Omental fat pad (tissue), 4 donors: ENCODE measurements around the gene RAG2. TPM values are rescaled to one million over a fixed set of nuclear protein-coding genes. Genes with fewer than 3 reads are reported as not detected.

Source experiments
- ATAC-seq: fragments of 150-250 bp; one replicate; pipeline ENCODE4 v1.9.1; 2016; ENCODE audit warnings: mild to moderate bottlenecking, moderate library complexity; ENCODE audit not compliant: low FRiP score
- DNase-seq: peaks from one replicate; pipeline ENCODE4 v3.0.0-alpha.2; 2019; ENCODE audit warnings: low spot score
- CTCF ChIP-seq, 3 donors: fragments of 450-650 bp; IDR thresholded peaks; one replicate each; pipeline ENCODE4 v1.5.1; 2016 to 2017; ENCODE audit warnings: antibody characterized with exemption in 3 of 3, mild to moderate bottlenecking in 3 of 3, moderate library complexity in 2 of 3
- total RNA-seq, 4 donors: library from RNA; depleted of rRNA; stranded (reverse); fragments of >200 nt; gene quantifications; one replicate each; pipeline ENCODE4 v1.1.0, GENCODE V29; 2016

Gene RAG2
- total RNA-seq, 4 donors from 2014 or later, result not detected

- no peak for TF ChIP-seq CTCF (IDR thresholded peaks at IDR 0.05)
- no peak for ATAC-seq
- DNase-seq, result no peak
These were observed 11.5 kb downstream of the RAG2 start for GRCh38 chr11:36586543-36586942.

- no peak for ATAC-seq
- no peak for DNase-seq
- TF ChIP-seq CTCF (IDR thresholded peaks at IDR 0.05), result no peak
These were observed 14.4 kb downstream of the RAG2 start for GRCh38 chr11:36583667-36584066.

DNA sequence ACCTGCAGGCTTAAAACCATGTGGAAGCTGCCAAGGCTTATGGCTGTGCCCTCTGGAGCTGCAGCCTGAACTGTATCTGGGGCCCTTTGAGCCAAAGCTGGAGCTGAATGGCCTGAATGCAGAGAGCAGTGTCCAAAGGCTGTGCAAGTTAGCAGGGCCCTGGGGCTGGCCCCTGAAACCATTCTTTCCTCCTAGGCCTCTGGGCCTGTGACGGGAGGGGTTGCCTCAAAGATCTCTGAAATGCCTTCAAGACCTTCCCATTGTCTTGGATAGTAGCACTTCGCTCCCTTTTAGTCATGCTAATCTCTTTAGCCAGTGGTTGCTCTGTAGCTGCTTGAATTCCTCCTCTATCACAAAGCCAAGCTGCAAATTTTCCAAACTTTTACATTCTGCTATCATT, 16.5 kb downstream of the RAG2 start:
- no peak for TF ChIP-seq CTCF (IDR thresholded peaks at IDR 0.05)
- DNase-seq, result no peak
- no peak for ATAC-seq

GRCh38 chr11:36578458-36578857, 19.6 kb downstream of the RAG2 start:
- no peak for TF ChIP-seq CTCF (IDR thresholded peaks at IDR 0.05)
- no peak for ATAC-seq

GRCh38 chr11:36577859-36578258, 20.2 kb downstream of the RAG2 start:
- no peak for TF ChIP-seq CTCF (IDR thresholded peaks at IDR 0.05)
- no peak for ATAC-seq
- DNase-seq, result no peak

More at GRCh38 chr11:36578458-36578857, 19.6 kb downstream of the RAG2 start:
- no peak for DNase-seq

DNA sequence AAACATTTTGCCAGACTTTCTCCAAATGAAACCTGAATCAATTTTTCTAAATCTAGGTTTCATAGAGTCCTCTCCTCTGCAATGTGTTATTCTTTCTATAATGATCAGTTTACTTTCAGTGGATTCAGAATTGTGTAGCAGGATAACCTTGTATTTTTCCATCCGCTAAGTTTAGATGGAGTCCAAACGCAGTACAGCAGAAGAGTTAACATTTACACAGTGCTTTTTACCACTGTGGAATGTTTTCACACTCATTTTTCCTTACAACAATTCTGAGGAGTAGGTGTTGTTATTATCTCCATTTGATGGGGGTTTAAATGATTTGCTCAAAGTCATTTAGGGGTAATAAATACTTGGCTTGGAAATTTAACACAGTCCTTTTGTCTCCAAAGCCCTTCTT, 20.7 kb downstream of the RAG2 start:
- ATAC-seq (no peak), DNase-seq (no peak)
- no peak for TF ChIP-seq CTCF (IDR thresholded peaks at IDR 0.05)

DNA sequence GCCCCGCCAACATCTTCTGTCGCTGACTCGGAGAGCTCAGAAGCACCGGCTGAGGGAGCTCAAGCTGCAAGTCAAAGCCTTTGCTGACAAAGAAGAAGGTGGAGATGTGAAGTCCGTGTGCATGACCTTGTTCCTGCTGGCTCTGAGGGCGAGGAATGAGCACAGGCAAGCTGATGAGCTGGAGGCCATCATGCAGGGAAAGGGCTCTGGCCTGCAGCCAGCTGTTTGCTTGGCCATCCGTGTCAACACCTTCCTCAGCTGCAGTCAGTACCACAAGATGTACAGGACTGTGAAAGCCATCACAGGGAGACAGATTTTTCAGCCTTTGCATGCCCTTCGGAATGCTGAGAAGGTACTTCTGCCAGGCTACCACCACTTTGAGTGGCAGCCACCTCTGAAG, 23.6 kb downstream of the RAG2 start:
- DNase-seq (no peak), ATAC-seq (no peak)
- no peak for TF ChIP-seq CTCF (IDR thresholded peaks at IDR 0.05)
